ENCODE results near the gene MKKS.

The MKKS gene

DNA sequence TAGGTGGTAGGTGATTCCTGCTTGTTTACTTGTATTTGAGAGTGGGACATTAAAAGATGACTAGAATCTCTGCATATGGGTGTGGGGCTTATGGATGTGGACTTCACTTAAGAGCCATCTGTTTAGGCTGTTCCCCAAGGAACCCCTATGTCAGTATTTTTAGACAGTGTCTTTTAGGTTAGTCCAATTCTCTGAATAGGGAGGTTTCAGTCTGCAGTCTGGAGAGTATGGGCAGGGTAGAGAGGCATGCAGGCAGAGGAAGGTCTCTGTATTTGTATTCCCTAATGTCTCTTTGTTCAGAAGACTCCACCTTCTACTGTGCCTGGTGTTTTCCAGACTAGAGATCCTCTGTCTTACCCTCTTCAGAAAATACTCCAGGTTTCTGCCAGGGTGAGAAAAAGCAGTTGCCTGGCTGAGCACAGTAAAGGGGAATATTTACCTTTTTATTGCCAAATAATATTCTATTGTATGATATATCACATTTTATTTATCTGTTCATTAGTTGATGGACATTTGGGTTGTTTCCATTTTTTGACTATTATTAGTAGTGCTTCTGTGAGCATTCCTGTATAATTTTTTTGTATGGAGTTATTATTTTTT, 20.2 kb upstream of the MKKS start:
- TF ChIP-seq, protein P1, sequence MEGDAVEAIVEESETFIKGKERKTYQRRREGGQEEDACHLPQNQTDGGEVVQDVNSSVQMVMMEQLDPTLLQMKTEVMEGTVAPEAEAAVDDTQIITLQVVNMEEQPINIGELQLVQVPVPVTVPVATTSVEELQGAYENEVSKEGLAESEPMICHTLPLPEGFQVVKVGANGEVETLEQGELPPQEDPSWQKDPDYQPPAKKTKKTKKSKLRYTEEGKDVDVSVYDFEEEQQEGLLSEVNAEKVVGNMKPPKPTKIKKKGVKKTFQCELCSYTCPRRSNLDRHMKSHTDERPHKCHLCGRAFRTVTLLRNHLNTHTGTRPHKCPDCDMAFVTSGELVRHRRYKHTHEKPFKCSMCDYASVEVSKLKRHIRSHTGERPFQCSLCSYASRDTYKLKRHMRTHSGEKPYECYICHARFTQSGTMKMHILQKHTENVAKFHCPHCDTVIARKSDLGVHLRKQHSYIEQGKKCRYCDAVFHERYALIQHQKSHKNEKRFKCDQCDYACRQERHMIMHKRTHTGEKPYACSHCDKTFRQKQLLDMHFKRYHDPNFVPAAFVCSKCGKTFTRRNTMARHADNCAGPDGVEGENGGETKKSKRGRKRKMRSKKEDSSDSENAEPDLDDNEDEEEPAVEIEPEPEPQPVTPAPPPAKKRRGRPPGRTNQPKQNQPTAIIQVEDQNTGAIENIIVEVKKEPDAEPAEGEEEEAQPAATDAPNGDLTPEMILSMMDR (IDR thresholded peaks at IDR 0.05; ENCODE audit: poor library complexity, severe bottlenecking) = no peak
- Histone ChIP-seq H3K4me3 (ENCODE audit: severe bottlenecking) (no peak overlapping the region), H3K9me3 (ENCODE audit: severe bottlenecking) (no peaks in the 10 kb centered on the region), H3K27ac (ENCODE audit: poor library complexity, severe bottlenecking) (no peak overlapping the region), H3K4me1 (ENCODE audit: insufficient read depth, poor library complexity, severe bottlenecking) (peaks cover 2% of the 10 kb centered on the region), H3K27me3 (ENCODE audit: insufficient read depth, poor library complexity, severe bottlenecking) (no peaks in the 10 kb centered on the region), H3K36me3 (ENCODE audit: low read depth) (0 out of 2 replicates have a peak, but pooled peaks cover 1% of the 10 kb centered on the region)
- DNase-seq (ENCODE audit: low spot score) (no peak), ATAC-seq (ENCODE audit: low read depth) (no peak)

- Histone ChIP-seq H3K27ac (ENCODE audit: poor library complexity, severe bottlenecking) (no peak overlapping the region), H3K9me3 (ENCODE audit: severe bottlenecking) (no peaks in the 10 kb centered on the region), H3K4me1 (ENCODE audit: insufficient read depth, poor library complexity, severe bottlenecking) (peaks cover 2% of the 10 kb centered on the region), H3K36me3 (ENCODE audit: low read depth) (0 out of 2 replicates have a peak, but pooled peaks cover 3% of the 10 kb centered on the region), H3K27me3 (ENCODE audit: insufficient read depth, poor library complexity, severe bottlenecking) (no peaks in the 10 kb centered on the region), H3K4me3 (ENCODE audit: severe bottlenecking) (no peak overlapping the region)
- TF ChIP-seq, protein P1 (IDR thresholded peaks at IDR 0.05; ENCODE audit: poor library complexity, severe bottlenecking) = no peak
- DNase-seq (ENCODE audit: low spot score) = no peak
- ATAC-seq (ENCODE audit: low read depth) = no peak
These were observed 19.2 kb upstream of the MKKS start for GRCh38 chr20:10453241-10453640.

DNA sequence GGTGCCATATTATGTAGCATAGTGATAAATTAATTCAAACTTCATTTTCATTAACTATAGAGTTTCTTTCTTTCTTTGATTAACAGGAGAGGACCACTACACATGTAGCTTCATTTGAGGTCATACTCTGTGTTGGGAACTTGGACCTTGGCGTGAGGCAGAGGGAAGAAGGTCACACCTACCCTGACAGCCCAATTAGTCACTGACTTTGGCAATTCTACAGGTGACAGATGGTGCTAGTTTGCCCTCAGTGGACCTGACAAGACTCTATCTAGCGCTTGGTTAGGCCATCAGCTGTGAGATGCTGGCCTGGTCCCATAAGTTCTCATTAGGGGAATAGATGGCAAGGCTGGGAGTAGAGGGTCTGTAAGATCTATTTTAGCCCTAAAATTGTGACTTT, 15.2 kb upstream of the MKKS start:
- DNase-seq (ENCODE audit: low spot score) (no peak), ATAC-seq (ENCODE audit: low read depth) (no peak)
- Histone ChIP-seq H3K27me3 (ENCODE audit: insufficient read depth, poor library complexity, severe bottlenecking) (no peaks in the 10 kb centered on the region), H3K4me1 (ENCODE audit: insufficient read depth, poor library complexity, severe bottlenecking) (peaks cover 13% of the 10 kb centered on the region), H3K27ac (ENCODE audit: poor library complexity, severe bottlenecking) (no peak overlapping the region), H3K36me3 (ENCODE audit: low read depth) (0 out of 2 replicates have a peak, but pooled peaks cover 3% of the 10 kb centered on the region), H3K4me3 (ENCODE audit: severe bottlenecking) (no peak overlapping the region), H3K9me3 (ENCODE audit: severe bottlenecking) (no peaks in the 10 kb centered on the region)
- TF ChIP-seq, protein P1 (IDR thresholded peaks at IDR 0.05; ENCODE audit: poor library complexity, severe bottlenecking) = no peak

GRCh38 chr20:10448270-10449156, 14.5 kb upstream of the MKKS start:
- no peak overlapping the region for H3K27ac ChIP-seq (ENCODE audit: poor library complexity, severe bottlenecking)
- no peaks in the 10 kb centered on the region for H3K9me3 ChIP-seq (ENCODE audit: severe bottlenecking)
- H3K4me3 ChIP-seq (ENCODE audit: severe bottlenecking) = no peak overlapping the region
- DNase-seq (ENCODE audit: low spot score) (no peak), ATAC-seq (ENCODE audit: low read depth) (no peak; the same call in 2 of the 3 replicates)
- H3K36me3 ChIP-seq (ENCODE audit: low read depth) = 0 out of 2 replicates have a peak, but pooled peaks cover 3% of the 10 kb centered on the region
- H3K27me3 ChIP-seq (ENCODE audit: insufficient read depth, poor library complexity, severe bottlenecking) = no peaks in the 10 kb centered on the region
- TF ChIP-seq, protein P1 (IDR thresholded peaks at IDR 0.05; ENCODE audit: poor library complexity, severe bottlenecking) = no peak
- peaks cover 13% of the 10 kb centered on the region for H3K4me1 ChIP-seq (ENCODE audit: insufficient read depth, poor library complexity, severe bottlenecking)
